PC-3 (cell line): Measurements from ENCODE around the gene TTC32. TPM values are rescaled to one million over a fixed set of nuclear protein-coding genes. Genes with fewer than 3 reads are reported as not detected.

Experiments used
- ATAC-seq: fragments of 200-7000 bp; cut with Tn5 transposase; 2 replicates; pipeline ENCODE4 v1.9.1; 2020; ENCODE audit warnings: mild to moderate bottlenecking, moderate library complexity
- BruUV-seq: library from RNA; stranded (reverse); fragments of 400-500 nt; replicated peaks from 2 replicates; lab custom pipeline; 2021; lab: Mats Ljungman, UMichigan
- CTCF ChIA-PET: fragments of 300-600 bp; sonication (Branson Sonifier 250); formaldehyde crosslinking; loops from one replicate; lab custom pipeline; 2022; ENCODE audit warnings: antibody characterized with exemption; lab: Charles Lee
- POLR2A ChIA-PET: fragments of 300-600 bp; sonication (Branson Sonifier 250); formaldehyde crosslinking; loops from one replicate; lab custom pipeline; 2022; ENCODE audit warnings: antibody characterized with exemption; ENCODE audit not compliant: unreplicated experiment; lab: Charles Lee
- DNase-seq: peaks from one replicate; pipeline ENCODE4 v3.0.0-alpha.2; 2015
- H2AFZ ChIP-seq: fragments of 300-600 bp; sonication (generic); 2 replicates; pipeline ENCODE4 v1.6.0; 2016; ENCODE audit warnings: antibody characterized with exemption, low read length
- H3F3A ChIP-seq: fragments of 300-600 bp; sonication (generic); one replicate; pipeline ENCODE4 v1.6.0; 2017; ENCODE audit warnings: antibody characterized with exemption, low read length, control low read depth, mild to moderate bottlenecking; ENCODE audit not compliant: unreplicated experiment
- H3K27ac ChIP-seq: fragments of 300-600 bp; sonication (generic); 2 replicates; pipeline ENCODE4 v1.5.1; 2016; ENCODE audit warnings: mild to moderate bottlenecking, low read length
- H3K27me3 ChIP-seq: fragments of 300-600 bp; sonication (generic); 2 replicates; pipeline ENCODE4 v1.6.1; 2016; ENCODE audit warnings: low read length, mixed read lengths
- H3K36me3 ChIP-seq: fragments of 300-600 bp; sonication (generic); 2 replicates; pipeline ENCODE4 v1.6.1; 2016; ENCODE audit warnings: low read depth, mixed run types, low read length, mixed read lengths
- H3K4me1 ChIP-seq: fragments of 300-600 bp; sonication (generic); 2 replicates; pipeline ENCODE4 v1.5.1; 2016; ENCODE audit warnings: low read length; ENCODE audit not compliant: insufficient read depth
- H3K4me2 ChIP-seq: fragments of 300-600 bp; sonication (generic); 2 replicates; pipeline ENCODE4 v1.6.0; 2016; ENCODE audit warnings: low read length
- H3K4me3 ChIP-seq: fragments of 300-600 bp; sonication (generic); 2 replicates; pipeline ENCODE4 v1.5.1; 2016; ENCODE audit warnings: mild to moderate bottlenecking, low read length, mixed read lengths
- H3K79me2 ChIP-seq: fragments of 300-600 bp; sonication (generic); 2 replicates; pipeline ENCODE4 v1.6.1; 2017; ENCODE audit warnings: low read length, mixed read lengths
- H3K9ac ChIP-seq: fragments of 300-600 bp; sonication (generic); 2 replicates; pipeline ENCODE4 v1.6.0; 2016; ENCODE audit warnings: mild to moderate bottlenecking, low read length
- H3K9me2 ChIP-seq: fragments of 300-600 bp; sonication (generic); replicated peaks from 2 replicates; pipeline ENCODE4 v1.6.1; 2016; ENCODE audit warnings: mixed run types, low read length, mixed read lengths
- H3K9me3 ChIP-seq: fragments of 300-600 bp; sonication (generic); 2 replicates; pipeline ENCODE4 v1.6.1; 2016; ENCODE audit warnings: low read length, mixed read lengths
- H4K20me1 ChIP-seq: fragments of 300-600 bp; sonication (generic); 2 replicates; pipeline ENCODE4 v1.6.1; 2016; ENCODE audit warnings: low read length, mixed read lengths
- CTCF ChIP-seq: fragments of 300-600 bp; sonication (generic); conservative IDR thresholded peaks from 2 replicates; pipeline ENCODE4 v1.5.1; 2017; ENCODE audit warnings: antibody characterized with exemption, low read depth, mild to moderate bottlenecking, low read length
- EZH2 ChIP-seq: fragments of 300-600 bp; sonication (generic); IDR thresholded peaks from one replicate; pipeline ENCODE4 v1.6.1; 2017; ENCODE audit warnings: antibody characterized with exemption, mild to moderate bottlenecking, low read length; ENCODE audit not compliant: unreplicated experiment
- EZH2phosphoT487 ChIP-seq: fragments of 300-600 bp; sonication (generic); IDR thresholded peaks from 2 replicates; pipeline ENCODE4 v1.6.1; 2018; ENCODE audit warnings: mild to moderate bottlenecking, antibody characterized with exemption, low read length, borderline replicate concordance
- intact Hi-C: fragments of 100-400 bp; cut with micrococcal nuclease; formaldehyde crosslinking; loops from 2 replicates; pipeline ENCODE4 v1.9.0; 2023
- total RNA-seq: library from RNA; depleted of rRNA; stranded (reverse); fragments of >200 nt; gene quantifications from 2 replicates; pipeline ENCODE4 v1.2.3, GENCODE V29; 2014

Gene TTC32
- total RNA-seq, 1 experiment from 2014 or later, result 10.0 TPM

GRCh38 chr2:19865151-19865550 lies 36.6 kb downstream of the TTC32 start:
- Histone ChIP-seq H3K4me1 (peaks cover 15% of the 10 kb centered on the region), H3K9me3 (no peaks in the 10 kb centered on the region), H3K27ac (no peak overlapping the region), H3K9me2 (no peaks in the 10 kb centered on the region), H4K20me1 (no peaks in the 10 kb centered on the region), H3K36me3 (no peaks in the 10 kb centered on the region), H3K79me2 (no peaks in the 10 kb centered on the region), H2AFZ (no peak overlapping the region), H3K9ac (no peak overlapping the region), H3K27me3 (no peaks in the 10 kb centered on the region), H3K4me3 (no peak overlapping the region), H3K4me2 (no peak overlapping the region), H3F3A (no peaks in the 10 kb centered on the region)
- CTCF ChIA-PET, result no interaction called here
- no TSS peak for BruUV-seq
- POLR2A ChIA-PET, result interaction anchor here (0.6 to 0.9 kb wide), 2 partner anchors 287 to 1467 kb away, joined by 3 to 7 read pairs; no protein-coding TSS in a partner anchor
- no peak for TF ChIP-seq EZH2phosphoT487
- intact Hi-C loops, result no loop called here
- DNase-seq, result no peak
- no peak for ATAC-seq

- no peak overlapping the region for H3K4me2 ChIP-seq
- no peaks in the 10 kb centered on the region for H4K20me1 ChIP-seq
- H3F3A ChIP-seq, result no peaks in the 10 kb centered on the region
- H3K79me2 ChIP-seq, result no peaks in the 10 kb centered on the region
- no peaks in the 10 kb centered on the region for H3K36me3 ChIP-seq
- H3K9ac ChIP-seq, result no peak overlapping the region
- H3K27ac ChIP-seq, result no peak overlapping the region
- peaks cover 15% of the 10 kb centered on the region for H3K4me1 ChIP-seq
- no peaks in the 10 kb centered on the region for H3K9me3 ChIP-seq
- no peak overlapping the region for H2AFZ ChIP-seq
- ChIA-PET POLR2A (interaction anchor here (0.6 to 0.9 kb wide), 2 partner anchors 240 to 286 kb away, joined by 3 read pairs; no protein-coding TSS in a partner anchor), CTCF (interaction anchor here (0.6 kb wide), 1 partner anchor 85 kb away, joined by 7 read pairs; no protein-coding TSS in a partner anchor)
- H3K27me3 ChIP-seq, result no peaks in the 10 kb centered on the region
- TF ChIP-seq EZH2phosphoT487, result no peak
- no peak for TF ChIP-seq CTCF
- TF ChIP-seq EZH2, result no peak
- ATAC-seq, result no peak
- intact Hi-C loops, result loop anchor here (5.0 kb wide), 1 partner anchor 97 kb away; no protein-coding TSS in a partner anchor
- H3K4me3 ChIP-seq, result no peak overlapping the region
- no TSS peak for BruUV-seq
- no peak for DNase-seq
- no peaks in the 10 kb centered on the region for H3K9me2 ChIP-seq
These were observed 37.4 kb downstream of the TTC32 start for GRCh38 chr2:19864381-19864780.

- BruUV-seq, result no TSS peak
- peaks cover 15% of the 10 kb centered on the region for H3K4me1 ChIP-seq
- no peaks in the 10 kb centered on the region for H3K36me3 ChIP-seq
- peak overlapping the region; percentile 82 for H3K4me2 ChIP-seq
- ChIA-PET POLR2A (interaction anchor here (0.5 to 0.6 kb wide), 2 partner anchors 30 to 152 kb away, joined by 3 to 4 read pairs; no protein-coding TSS in a partner anchor), CTCF (no interaction called here)
- no peak overlapping the region for H3K27ac ChIP-seq
- H3K9me2 ChIP-seq, result no peaks in the 10 kb centered on the region
- no peak for TF ChIP-seq EZH2
- peak; percentile 96 for TF ChIP-seq CTCF
- no peaks in the 10 kb centered on the region for H3K79me2 ChIP-seq
- H2AFZ ChIP-seq, result peak overlapping the region; percentile 97
- no peaks in the 10 kb centered on the region for H3K9me3 ChIP-seq
- peak overlapping the region; percentile 53 for H3K4me3 ChIP-seq
- ATAC-seq, result peak; percentile 84
- DNase-seq, result peak; percentile 73
- no peaks in the 10 kb centered on the region for H3F3A ChIP-seq
- H3K27me3 ChIP-seq, result no peaks in the 10 kb centered on the region
- no peaks in the 10 kb centered on the region for H4K20me1 ChIP-seq
- intact Hi-C loops, result loop anchor here (1.0 to 5.0 kb wide), 9 partner anchors 96 to 1476 kb away; no protein-coding TSS in a partner anchor
- peak overlapping the region; percentile 47; the same call in 1 of the 2 replicates for H3K9ac ChIP-seq
These were observed 38.3 kb downstream of the TTC32 start for GRCh38 chr2:19863303-19864041.
